Adipose tissue (tissue), 3 donors: Measurements from ENCODE around the gene LIM2. TPM values are rescaled to one million over a fixed set of nuclear protein-coding genes. Genes with fewer than 3 reads are reported as not detected.

ENCODE experiments used
- H3K27ac ChIP-seq: one replicate; pipeline ENCODE4 v1.5.1; 2013; ENCODE audit warnings: low read depth, low read length
- WGBS, 3 donors: extraction: QIAGEN DNeasy Blood & Tissue Kit; methylation state at CpG; one replicate each; pipeline ENCODE4 v1.1.7; 2013; 5-methylcytosine and 5-hydroxymethylcytosine counted together
- polyA plus RNA-seq, 3 donors: library from polyadenylated mRNA; stranded (reverse); fragments of 200-250 nt; gene quantifications; one replicate each; pipeline ENCODE4 v1.2.3, GENCODE V29; 2013
- donor health status: healthy with polysubstance abuse.
- donor health status: Bipolar disorder and iron deficiency.
- donor health status: healthy.

Gene LIM2
- polyA plus RNA-seq, 3 donors = not detected

GRCh38 chr19:51368366-51369282 lies 19.1 kb downstream of the LIM2 start, which contains the start of gene CLDND2:
Gene CLDND2, minus strand, starts transcription at chr19:51369003. Its CDS starts 426 bp downstream, at chr19:51368577.
- WGBS, 3 donors = 49 to 66% (median 53%) methylated on average over 22 to 23 of the region's 23 CpGs
- peak within 1 kb of the TSS; percentile 11 for H3K27ac ChIP-seq

- 0 to 1% (median 0%) methylated on average over 48 to 64 of the region's 64 CpGs for WGBS, 3 donors
- peak overlapping the region; percentile 11 for H3K27ac ChIP-seq
Measured at GRCh38 chr19:51367565-51368365, 20.0 kb downstream of the LIM2 start.

- 0% methylated on average over 15 of the region's 15 CpGs for WGBS, 3 donors
- no peak overlapping the region for H3K27ac ChIP-seq
Measured at GRCh38 chr19:51367255-51367564, 20.6 kb downstream of the LIM2 start.

GRCh38 chr19:51366389-51367254 lies 21.2 kb downstream of the LIM2 start:
- H3K27ac ChIP-seq = peak overlapping the region; percentile 21
- 1% methylated on average over 54 of the region's 54 CpGs for WGBS, 3 donors

GRCh38 chr19:51365965-51366388 lies 21.8 kb downstream of the LIM2 start, which contains the start of gene ETFB:
Gene ETFB, minus strand, starts transcription at chr19:51366388. Its CDS starts 62 bp downstream, at chr19:51366326.
- WGBS, 3 donors = 0 to 1% (median 0%) methylated on average over 23 to 27 of the region's 27 CpGs
- peak within 1 kb of the TSS; percentile 21 for H3K27ac ChIP-seq

GRCh38 chr19:51365211-51365964 lies 22.4 kb downstream of the LIM2 start:
- H3K27ac ChIP-seq = no peak overlapping the region
- 15 to 25% (median 24%) methylated on average over 10 of the region's 10 CpGs for WGBS, 3 donors

GRCh38 chr19:51364200-51365106 lies 23.3 kb downstream of the LIM2 start:
- no peak overlapping the region for H3K27ac ChIP-seq
- WGBS, 3 donors = 85 to 88% (median 85%) methylated on average over 15 of the region's 15 CpGs

GRCh38 chr19:51361239-51361638 lies 26.5 kb downstream of the LIM2 start:
- 84 to 94% (median 91%) methylated on average over 13 of the region's 13 CpGs for WGBS, 3 donors
- no peak overlapping the region for H3K27ac ChIP-seq

- H3K27ac ChIP-seq = no peak overlapping the region
- WGBS, 3 donors = 91 to 95% (median 91%) methylated on average over 4 of the region's 4 CpGs
Measured at GRCh38 chr19:51359294-51359693, 28.5 kb downstream of the LIM2 start.

- WGBS, 3 donors = 70 to 93% (median 83%) methylated on average over 7 of the region's 7 CpGs
- no peak overlapping the region for H3K27ac ChIP-seq
Measured at GRCh38 chr19:51357952-51358351, 29.8 kb downstream of the LIM2 start.

GRCh38 chr19:51356159-51356801 lies 31.5 kb downstream of the LIM2 start:
- WGBS, 3 donors = 95 to 97% (median 97%) methylated on average over 10 of the region's 10 CpGs
- no peak overlapping the region for H3K27ac ChIP-seq

GRCh38 chr19:51354742-51355148 lies 33.0 kb downstream of the LIM2 start:
- H3K27ac ChIP-seq = no peak overlapping the region
- WGBS, 3 donors = 50 to 69% (median 63%) methylated on average over 8 of the region's 8 CpGs

GRCh38 chr19:51354103-51354741 lies 33.6 kb downstream of the LIM2 start:
- 66 to 74% (median 71%) methylated on average over 10 to 12 of the region's 12 CpGs for WGBS, 3 donors
- no peak overlapping the region for H3K27ac ChIP-seq

- 90 to 97% (median 97%) methylated on average over 16 of the region's 16 CpGs for WGBS, 3 donors
- no peak overlapping the region for H3K27ac ChIP-seq
Measured at GRCh38 chr19:51352783-51353360, 34.9 kb downstream of the LIM2 start.

- 95 to 98% (median 96%) methylated on average over 11 of the region's 11 CpGs for WGBS, 3 donors
- H3K27ac ChIP-seq = no peak overlapping the region
Measured at GRCh38 chr19:51351266-51351990, 36.3 kb downstream of the LIM2 start.
